HEK293T (cell line): ENCODE measurements around the gene TMEM131.

Source experiments
- CTCF ChIA-PET: fragments of 350-600 bp; formaldehyde crosslinking; extraction: SDS; loops from one replicate; lab custom pipeline; 2021; ENCODE audit warnings: antibody characterized with exemption, inconsistent platforms; lab: Yijun Ruan, JAX
- POLR2A ChIA-PET: fragments of 350-600 bp; formaldehyde crosslinking; extraction: SDS; loops from one replicate; lab custom pipeline; 2020; ENCODE audit warnings: antibody characterized with exemption, inconsistent platforms; lab: Yijun Ruan, JAX
- DNase-seq: peaks from one replicate; pipeline ENCODE4 v3.0.0; 2012; ENCODE audit warnings: mixed read lengths; ENCODE audit errors: extremely low spot score
- ARNT ChIP-seq: fragments of 450-650 bp; IDR thresholded peaks from 2 replicates; pipeline ENCODE4 v1.6.1; 2017; ENCODE audit warnings: mild to moderate bottlenecking
- BHLHE40 ChIP-seq: fragments of 450-650 bp; IDR thresholded peaks from 2 replicates; pipeline ENCODE4 v1.6.1; 2016; ENCODE audit warnings: mild to moderate bottlenecking, moderate library complexity, borderline replicate concordance
- CTBP1 ChIP-seq: fragments of 450-650 bp; IDR thresholded peaks from 2 replicates; pipeline ENCODE4 v1.6.1; 2016; ENCODE audit warnings: borderline replicate concordance
- ELF4 ChIP-seq: fragments of 450-650 bp; IDR thresholded peaks from 2 replicates; pipeline ENCODE4 v1.6.1; 2017; ENCODE audit warnings: antibody characterized with exemption
- FOXA1 ChIP-seq: fragments of 450-650 bp; IDR thresholded peaks from 2 replicates; pipeline ENCODE4 v1.6.1; 2016; ENCODE audit warnings: mild to moderate bottlenecking
- FOXK2 ChIP-seq: fragments of 450-650 bp; IDR thresholded peaks from 2 replicates; pipeline ENCODE4 v1.6.1; 2016; ENCODE audit warnings: mild to moderate bottlenecking
- FOXM1 ChIP-seq: fragments of 450-650 bp; IDR thresholded peaks from 2 replicates; pipeline ENCODE4 v1.6.1; 2017; ENCODE audit warnings: mild to moderate bottlenecking, borderline replicate concordance
- HDGF ChIP-seq: fragments of 450-650 bp; IDR thresholded peaks from 2 replicates; pipeline ENCODE4 v1.6.1; 2017; ENCODE audit warnings: antibody characterized with exemption, borderline replicate concordance
- L3MBTL2 ChIP-seq: fragments of 450-650 bp; conservative IDR thresholded peaks from 2 replicates; pipeline ENCODE4 v1.6.1; 2016; ENCODE audit warnings: mild to moderate bottlenecking
- LEF1 ChIP-seq: fragments of 450-650 bp; IDR thresholded peaks from 2 replicates; pipeline ENCODE4 v1.6.1; 2017; ENCODE audit warnings: mild to moderate bottlenecking, borderline replicate concordance
- NFRKB ChIP-seq: fragments of 450-650 bp; IDR thresholded peaks from 2 replicates; pipeline ENCODE4 v1.6.1; 2016; ENCODE audit warnings: mild to moderate bottlenecking, moderate library complexity
- SP1 ChIP-seq: fragments of 450-650 bp; IDR thresholded peaks from 2 replicates; pipeline ENCODE4 v1.6.1; 2017
- SUZ12 ChIP-seq: fragments of 450-650 bp; IDR thresholded peaks from 2 replicates; pipeline ENCODE4 v1.6.1; 2016; ENCODE audit warnings: mild to moderate bottlenecking
- TARDBP ChIP-seq: fragments of 450-650 bp; IDR thresholded peaks from 2 replicates; pipeline ENCODE4 v1.6.1; 2016
- ZNF384 ChIP-seq: fragments of 450-650 bp; IDR thresholded peaks from 2 replicates; pipeline ENCODE4 v1.6.1; 2016
- TF ChIP-seq, protein P1 (sequence below): fragments of 450-650 bp; IDR thresholded peaks from 2 replicates; pipeline ENCODE4 v1.6.1; 2016

TMEM131 gene

GRCh38 chr2:97765933-97766332 is 229.8 kb downstream of the TMEM131 start:
- no peak for DNase-seq
- POLR2A ChIA-PET: no interaction called here
- CTCF ChIA-PET: no interaction called here
- TF ChIP-seq, protein P1, sequence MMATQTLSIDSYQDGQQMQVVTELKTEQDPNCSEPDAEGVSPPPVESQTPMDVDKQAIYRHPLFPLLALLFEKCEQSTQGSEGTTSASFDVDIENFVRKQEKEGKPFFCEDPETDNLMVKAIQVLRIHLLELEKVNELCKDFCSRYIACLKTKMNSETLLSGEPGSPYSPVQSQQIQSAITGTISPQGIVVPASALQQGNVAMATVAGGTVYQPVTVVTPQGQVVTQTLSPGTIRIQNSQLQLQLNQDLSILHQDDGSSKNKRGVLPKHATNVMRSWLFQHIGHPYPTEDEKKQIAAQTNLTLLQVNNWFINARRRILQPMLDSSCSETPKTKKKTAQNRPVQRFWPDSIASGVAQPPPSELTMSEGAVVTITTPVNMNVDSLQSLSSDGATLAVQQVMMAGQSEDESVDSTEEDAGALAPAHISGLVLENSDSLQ: no peak
- TF ChIP-seq NFRKB (no peak), FOXA1 (no peak), ZNF384 (no peak), TARDBP (no peak)

GRCh38 chr2:97764559-97765263 is 231.0 kb downstream of the TMEM131 start:
- ChIA-PET CTCF (no interaction called here), POLR2A (no interaction called here)
- DNase-seq: no peak
- TF ChIP-seq BHLHE40 (no peak), NFRKB (no peak), LEF1 (no peak), ELF4 (no peak), TARDBP (no peak), CTBP1 (no peak), L3MBTL2 (no peak), SUZ12 (no peak), FOXA1 (no peak), FOXM1 (no peak), ZNF384 (no peak), SP1 (no peak), HDGF (no peak), FOXK2 (no peak)
- TF ChIP-seq, protein P1: no peak

- POLR2A ChIA-PET: no interaction called here
- CTCF ChIA-PET: interaction anchor here (1.1 to 1.4 kb wide), 2 partner anchors 11 to 22 kb away, joined by 3 to 4 read pairs; no protein-coding TSS in a partner anchor
- TF ChIP-seq LEF1 (no peak), TARDBP (no peak), CTBP1 (no peak), NFRKB (no peak)
- TF ChIP-seq, protein P1: no peak
- no peak for DNase-seq
Measured at GRCh38 chr2:97763176-97763845, 232.4 kb downstream of the TMEM131 start.

GRCh38 chr2:97761192-97761591 is 234.6 kb downstream of the TMEM131 start:
- CTCF ChIA-PET: interaction anchor here (1.1 kb wide), 1 partner anchor 13 kb away, joined by 4 read pairs; no protein-coding TSS in a partner anchor
- TF ChIP-seq HDGF (no peak), ELF4 (no peak), FOXK2 (no peak), TARDBP (no peak), FOXA1 (no peak), NFRKB (no peak), SUZ12 (no peak), BHLHE40 (no peak), CTBP1 (no peak), LEF1 (no peak), ARNT (no peak), FOXM1 (no peak)
- TF ChIP-seq, protein P1: no peak
- POLR2A ChIA-PET: no interaction called here
- DNase-seq: no peak

DNA sequence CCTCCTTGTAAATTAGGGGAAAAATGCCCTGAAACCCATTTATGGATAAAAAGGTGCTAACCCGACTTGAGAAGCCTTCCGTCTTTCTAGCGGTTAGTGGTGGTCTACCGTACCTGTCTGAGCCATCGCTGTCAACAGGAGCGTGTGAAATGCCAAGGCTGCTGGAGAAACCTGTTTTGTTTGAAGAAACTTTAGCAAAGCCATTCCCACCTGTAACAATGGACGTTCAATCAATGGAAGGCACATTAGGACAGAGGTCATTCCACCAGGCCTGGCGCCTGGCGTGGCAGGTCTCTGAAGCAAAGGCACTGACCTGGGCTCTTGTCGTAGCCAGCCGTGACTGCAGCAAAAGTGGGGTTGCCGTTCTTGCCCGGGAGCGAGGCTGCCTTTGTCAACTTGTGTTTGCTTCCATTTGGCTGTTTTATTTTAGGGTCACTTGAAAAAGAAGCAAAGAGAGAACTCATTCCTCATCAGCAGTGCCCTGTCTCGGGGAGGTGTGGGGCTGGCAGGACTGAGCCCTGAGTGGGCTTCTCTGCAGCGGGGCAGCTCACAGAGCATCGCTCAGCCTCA is 235.2 kb downstream of the TMEM131 start:
- ChIA-PET POLR2A (no interaction called here), CTCF (no interaction called here)
- no peak for DNase-seq
- no peak for TF ChIP-seq FOXA1
- TF ChIP-seq, protein P1: no peak
- TF ChIP-seq FOXM1: no peak
- TF ChIP-seq ZNF384: no peak
- TF ChIP-seq L3MBTL2: no peak
- no peak for TF ChIP-seq NFRKB
- TF ChIP-seq ELF4: no peak
- TF ChIP-seq ARNT: no peak
- no peak for TF ChIP-seq SP1
- TF ChIP-seq TARDBP: no peak
- TF ChIP-seq SUZ12: no peak
- TF ChIP-seq CTBP1: no peak
- no peak for TF ChIP-seq LEF1
